Forelimb muscle (tissue), 1 donor: ENCODE measurements around the gene TTC19. TPM values are rescaled to one million over a fixed set of nuclear protein-coding genes. Genes with fewer than 3 reads are reported as not detected.

Experiments used
- DNase-seq: peaks from one replicate; pipeline ENCODE4 v3.0.0-alpha.2; 2013; ENCODE audit warnings: low read depth
- polyA plus RNA-seq: library from polyadenylated mRNA; unstranded; fragments of 120-200 nt; gene quantifications from one replicate; pipeline ENCODE4 v1.2.1, GENCODE V29; 2013; ENCODE audit not compliant: insufficient read length

TTC19 gene, protein sequence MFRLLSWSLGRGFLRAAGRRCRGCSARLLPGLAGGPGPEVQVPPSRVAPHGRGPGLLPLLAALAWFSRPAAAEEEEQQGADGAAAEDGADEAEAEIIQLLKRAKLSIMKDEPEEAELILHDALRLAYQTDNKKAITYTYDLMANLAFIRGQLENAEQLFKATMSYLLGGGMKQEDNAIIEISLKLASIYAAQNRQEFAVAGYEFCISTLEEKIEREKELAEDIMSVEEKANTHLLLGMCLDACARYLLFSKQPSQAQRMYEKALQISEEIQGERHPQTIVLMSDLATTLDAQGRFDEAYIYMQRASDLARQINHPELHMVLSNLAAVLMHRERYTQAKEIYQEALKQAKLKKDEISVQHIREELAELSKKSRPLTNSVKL
- polyA plus RNA-seq = 26.1 TPM

DNA sequence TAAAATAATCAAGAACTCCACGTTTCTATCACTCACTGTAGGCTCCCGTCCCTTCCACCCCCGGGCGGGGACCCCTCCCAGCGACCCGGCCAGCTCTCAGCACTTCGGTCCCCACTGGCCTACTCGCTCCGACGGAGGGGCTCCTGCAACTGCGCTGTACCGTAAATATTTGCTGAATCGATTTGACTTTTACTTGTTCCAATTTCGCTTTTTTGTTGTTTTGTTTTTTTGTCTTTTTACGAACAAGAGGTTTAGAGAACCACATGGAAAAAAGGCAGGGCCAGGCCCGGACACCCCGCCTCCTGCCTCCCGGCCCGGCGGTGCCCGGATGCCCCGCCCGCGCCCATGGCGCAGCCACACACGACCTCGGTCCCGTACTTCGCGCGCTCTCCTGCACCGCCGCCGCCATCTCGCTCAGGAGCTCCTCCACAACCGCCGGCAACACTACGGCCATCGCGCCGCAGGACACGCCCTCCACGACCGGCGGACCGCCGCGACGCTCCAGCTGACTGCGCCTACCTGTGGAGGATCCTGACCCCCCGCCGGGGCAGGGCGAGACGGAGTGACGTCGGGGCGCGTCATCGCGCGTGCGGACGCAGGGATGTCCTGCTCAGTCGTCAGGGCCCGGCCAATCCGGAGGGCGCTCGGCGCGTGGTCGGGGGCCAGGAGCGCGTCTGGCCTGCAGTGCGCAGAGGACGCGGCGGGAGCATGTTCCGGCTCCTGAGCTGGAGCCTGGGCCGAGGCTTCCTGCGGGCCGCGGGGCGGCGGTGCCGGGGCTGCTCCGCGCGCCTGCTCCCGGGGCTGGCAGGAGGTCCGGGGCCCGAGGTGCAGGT, at the start of gene TTC19, which contains the start of gene ZSWIM7:
Gene TTC19 (plus strand): TSS at position 684 of the 833 bp plus-strand sequence. CDS start 25 bp downstream, at position 709.
Gene ZSWIM7 (minus strand): TSS at position 564 of the 833 bp plus-strand sequence. CDS start 110 bp downstream, at position 454.
- peak; percentile 84 for DNase-seq

DNA sequence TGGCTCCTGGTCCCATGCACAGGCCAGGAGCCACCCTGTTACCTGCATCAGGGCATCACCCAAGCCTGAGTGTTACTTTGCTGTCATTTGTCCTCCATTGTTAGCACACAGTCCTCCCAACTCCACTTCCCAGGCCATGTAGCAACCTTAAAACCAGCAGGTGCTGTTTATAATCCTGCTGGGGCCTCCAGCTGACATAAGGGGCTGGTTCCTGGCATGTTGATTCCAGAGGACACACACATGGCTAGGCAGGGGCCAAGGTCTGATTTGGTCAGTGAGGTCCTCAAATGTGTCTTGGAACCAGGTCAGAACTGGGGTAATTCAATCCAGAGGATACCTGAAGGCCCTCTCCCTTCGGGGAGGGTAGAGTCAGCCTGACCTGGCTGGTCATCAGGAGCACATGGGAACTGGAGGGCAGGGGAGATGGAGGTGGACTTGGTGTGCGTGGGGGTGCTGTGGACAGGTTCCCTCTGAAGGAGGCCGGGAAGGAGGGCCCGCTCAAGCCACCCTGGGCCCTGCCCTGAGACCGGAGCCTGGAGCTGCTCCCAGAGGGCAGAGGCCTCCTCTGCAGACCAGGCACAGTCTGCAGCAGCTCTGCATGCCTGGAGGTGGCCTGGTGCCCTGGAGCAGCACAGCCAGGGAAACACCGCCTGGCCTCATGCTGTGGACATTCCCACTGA, 48.1 kb upstream of the TTC19 start:
- DNase-seq = no peak

DNA sequence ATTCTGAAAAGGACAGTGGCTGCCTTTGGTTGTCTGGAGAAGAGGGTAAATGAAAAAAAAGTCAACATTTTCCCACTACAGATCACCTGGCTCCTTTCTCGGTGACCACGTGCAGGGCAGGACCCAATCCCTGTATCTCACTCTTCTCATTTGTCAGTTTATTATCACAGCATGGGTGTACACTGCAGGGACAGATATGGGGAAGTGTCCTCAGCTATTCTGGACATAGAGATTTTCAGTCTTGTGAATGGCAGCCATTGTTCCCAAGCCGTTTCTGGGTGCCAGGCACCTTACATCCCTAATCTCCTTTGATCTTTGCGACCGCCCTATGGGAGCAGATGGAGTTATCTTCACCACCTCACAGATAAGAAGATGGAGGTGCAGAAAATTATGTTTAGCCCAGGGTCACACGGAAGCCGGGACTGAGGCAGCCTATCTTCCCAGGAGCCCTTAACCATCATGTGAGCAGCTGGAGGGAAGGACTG, 47.5 kb upstream of the TTC19 start:
- DNase-seq = no peak

DNA sequence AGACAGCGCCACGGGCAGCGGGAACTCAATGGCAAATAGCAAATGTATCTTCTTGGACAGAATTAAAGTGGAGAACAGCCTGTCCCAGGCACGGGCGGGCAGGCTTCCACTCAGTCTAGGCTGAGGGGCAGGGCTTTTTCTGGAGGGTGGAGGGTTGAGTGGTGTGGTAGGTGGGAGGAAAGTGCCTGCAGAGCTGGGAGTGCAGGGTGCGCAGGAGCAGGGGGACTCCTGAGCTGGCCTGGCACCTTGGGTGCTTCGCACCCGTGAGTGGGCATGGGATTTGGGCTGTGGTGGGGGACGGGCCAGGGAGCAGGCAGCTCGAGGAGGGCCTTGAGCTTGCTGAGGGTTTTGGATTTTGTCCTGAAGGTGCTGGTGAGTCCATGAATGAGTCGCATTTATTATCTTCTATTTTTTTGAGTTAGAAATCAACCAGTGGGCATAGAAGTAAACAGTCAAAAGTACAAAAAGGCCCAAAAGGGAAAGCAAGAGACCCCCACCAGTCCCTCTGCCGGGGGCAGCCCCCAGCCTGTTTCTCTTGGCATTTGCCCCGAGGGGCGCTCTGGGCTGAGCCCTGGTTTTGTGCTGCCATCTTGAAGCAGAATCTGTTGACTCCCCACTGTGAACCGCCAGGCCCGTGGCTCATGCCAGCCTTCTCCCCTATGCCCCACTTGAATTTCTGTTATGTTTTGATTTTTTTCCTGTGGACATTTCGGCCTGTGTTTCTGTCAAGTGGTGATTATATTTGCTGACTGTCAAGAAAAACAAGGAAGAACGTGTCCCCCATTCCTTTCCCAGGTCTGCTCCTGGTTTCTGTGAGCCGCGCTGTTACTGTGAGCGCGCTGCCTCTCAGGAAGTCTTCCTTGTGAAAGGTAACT, 46.5 kb upstream of the TTC19 start:
- no peak for DNase-seq

DNA sequence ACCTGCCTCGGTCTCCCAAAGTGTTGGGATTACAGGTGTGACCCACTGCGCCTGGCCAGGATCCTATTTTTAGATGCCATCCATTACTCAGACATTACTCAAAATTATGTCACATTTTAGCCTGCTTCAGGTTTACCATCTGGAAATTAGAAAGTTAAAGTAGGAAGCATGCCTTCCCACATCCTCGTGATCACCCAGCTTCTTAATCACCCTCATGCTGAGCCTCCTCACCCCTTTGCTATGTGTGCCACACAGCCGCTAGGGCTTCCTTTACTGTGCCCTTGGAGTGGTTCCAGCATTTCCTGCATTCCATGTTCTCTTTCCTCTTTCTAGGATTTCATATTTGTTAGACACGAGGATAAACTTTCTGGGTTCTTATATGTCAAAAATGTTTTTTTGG, 45.4 kb upstream of the TTC19 start:
- no peak for DNase-seq

DNA sequence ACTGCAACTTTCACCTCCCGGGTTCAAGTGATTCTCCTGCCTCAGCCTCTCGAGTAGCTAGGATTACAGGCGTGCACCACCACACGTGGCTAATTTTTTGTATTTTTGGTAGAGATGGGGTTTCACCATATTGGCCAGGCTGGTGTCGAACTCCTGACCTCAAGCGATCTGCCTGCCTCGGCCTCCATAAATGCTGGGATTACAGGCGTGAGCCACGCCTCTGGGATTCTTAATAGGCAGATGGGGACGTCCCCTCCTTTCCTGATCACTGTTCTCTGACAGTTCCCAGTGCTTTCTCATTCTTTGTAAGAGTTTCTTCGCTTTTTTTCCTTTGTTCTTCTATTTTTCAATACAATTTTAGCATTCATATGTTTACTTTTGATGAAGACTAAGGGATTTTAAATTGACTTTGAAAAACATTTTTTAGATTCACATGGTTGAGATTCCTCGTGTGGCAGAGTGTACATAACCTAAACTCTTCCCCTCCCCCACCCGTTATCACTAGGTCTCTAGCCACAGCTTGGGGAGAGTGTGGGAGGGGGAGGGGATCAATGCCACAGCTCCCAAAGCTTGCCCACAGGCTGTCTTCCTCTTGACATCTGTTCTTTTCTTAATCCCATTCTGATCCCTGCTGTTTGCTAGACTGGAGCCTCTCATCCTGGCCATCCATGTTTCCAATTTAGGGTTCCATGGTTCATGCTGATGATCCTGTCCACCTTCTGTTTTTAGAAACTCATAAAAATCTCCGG, 43.7 kb upstream of the TTC19 start:
- no peak for DNase-seq

DNA sequence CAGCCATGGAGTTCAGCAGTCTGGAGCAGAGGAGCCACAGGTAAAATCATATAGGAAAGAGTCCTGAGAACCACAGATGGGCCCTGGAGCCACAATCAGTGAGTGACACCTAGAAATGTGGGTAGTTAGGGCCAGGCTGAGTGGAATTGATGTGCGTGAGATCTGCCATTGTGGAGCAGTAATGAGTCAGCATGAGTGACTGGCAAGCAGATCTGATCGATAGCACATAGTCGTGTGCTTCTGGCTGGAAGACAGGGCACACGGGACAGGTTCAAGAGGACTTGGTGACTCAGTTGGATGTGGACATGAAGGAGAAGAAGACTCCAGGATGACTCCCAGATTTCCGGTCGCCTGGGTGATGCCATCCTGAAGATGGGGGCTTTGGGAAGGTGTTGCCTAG, 42.4 kb upstream of the TTC19 start:
- no peak for DNase-seq

DNA sequence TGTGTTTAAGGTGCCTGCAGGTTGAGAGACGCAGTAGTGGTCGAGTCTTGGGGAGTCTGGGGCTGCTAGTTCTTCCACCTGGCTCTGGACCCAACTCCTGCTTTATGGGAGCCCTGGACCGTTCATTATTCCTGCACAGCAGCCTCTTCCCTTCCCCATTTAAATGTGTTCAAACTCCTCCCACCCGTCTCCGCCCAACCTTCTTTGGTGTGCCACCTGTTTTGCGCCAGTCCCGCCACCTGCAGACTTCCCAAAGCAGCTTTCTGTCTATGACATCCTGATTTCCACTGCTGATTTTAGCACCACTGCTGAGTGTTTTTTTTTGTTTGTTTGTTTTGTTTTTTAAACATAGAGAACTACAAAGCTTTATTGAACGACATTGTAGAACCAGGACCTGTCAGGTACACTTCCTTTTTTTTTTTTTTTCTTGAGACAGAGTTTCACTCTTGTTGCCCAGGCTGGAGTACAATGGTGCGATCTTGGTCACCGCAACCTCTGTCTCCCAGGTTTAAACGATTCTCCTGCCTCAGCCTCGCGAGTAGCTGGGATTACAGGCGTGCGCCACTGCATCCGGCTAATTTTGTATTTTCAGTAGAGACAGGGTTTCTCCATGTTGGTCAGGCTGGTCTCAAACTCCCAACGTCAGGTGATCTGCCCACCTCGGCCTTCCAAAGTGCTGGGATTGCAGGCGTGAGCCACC, 41.9 kb upstream of the TTC19 start:
- no peak for DNase-seq

DNA sequence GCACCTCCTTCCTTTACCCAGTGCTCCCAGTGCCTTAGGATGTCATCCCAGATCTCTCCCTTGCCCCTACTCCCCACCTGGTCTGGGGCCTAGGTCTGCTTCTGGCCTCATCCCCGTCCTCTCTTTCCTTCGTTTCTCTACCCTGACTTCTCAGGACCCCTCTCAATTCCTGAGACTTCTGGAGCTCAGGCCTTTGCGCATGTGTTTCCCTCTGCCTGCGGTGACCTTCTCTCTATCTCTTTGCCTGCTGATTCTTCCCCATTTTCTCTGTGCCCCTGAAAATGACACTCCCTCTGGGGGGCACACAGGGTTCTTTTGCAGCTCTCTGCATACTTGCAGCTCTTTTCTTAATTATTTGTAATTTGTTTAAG, 41.2 kb upstream of the TTC19 start:
- DNase-seq = no peak

DNA sequence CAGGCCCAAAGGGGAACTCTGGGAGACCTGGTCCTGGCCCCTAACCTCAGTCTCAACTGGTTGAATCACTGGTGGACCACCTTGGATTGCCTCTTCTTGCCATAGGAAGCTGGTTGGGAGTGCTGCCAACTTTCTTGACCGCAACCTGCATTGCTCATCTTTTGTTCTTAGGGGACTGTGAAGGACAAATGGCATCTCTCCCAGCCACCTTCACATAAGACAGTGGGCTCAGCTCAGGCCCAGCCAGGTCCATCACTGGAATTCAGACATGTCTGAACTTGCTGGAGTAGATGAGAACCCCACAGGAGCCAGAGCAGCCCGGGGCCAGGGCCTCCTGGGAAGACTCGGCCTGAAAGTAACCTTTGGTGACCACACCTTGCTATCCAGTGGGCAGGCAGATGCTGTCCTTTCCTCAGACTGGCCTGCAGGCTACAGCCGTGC, 35.9 kb upstream of the TTC19 start:
- no peak for DNase-seq

DNA sequence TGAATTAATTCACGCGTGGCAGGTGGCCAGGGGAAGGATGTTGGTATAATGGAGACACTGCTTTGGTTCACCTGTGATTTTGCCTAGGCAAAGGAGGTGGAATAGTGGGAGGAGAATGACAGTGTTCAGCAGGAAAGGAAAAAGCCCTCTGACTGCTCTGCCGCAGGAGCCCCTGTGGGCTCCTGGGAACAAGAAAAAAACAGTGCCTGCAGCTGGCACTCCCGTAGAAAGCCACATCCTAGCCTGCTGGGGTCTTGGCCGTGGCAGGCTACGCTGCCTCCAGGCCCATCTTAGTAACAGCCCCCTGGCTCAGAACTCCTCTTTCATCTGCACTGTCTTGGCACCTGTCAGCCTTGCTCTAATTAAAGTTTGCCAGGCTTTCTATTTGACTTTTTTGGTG, 34.1 kb upstream of the TTC19 start:
- DNase-seq = no peak

DNA sequence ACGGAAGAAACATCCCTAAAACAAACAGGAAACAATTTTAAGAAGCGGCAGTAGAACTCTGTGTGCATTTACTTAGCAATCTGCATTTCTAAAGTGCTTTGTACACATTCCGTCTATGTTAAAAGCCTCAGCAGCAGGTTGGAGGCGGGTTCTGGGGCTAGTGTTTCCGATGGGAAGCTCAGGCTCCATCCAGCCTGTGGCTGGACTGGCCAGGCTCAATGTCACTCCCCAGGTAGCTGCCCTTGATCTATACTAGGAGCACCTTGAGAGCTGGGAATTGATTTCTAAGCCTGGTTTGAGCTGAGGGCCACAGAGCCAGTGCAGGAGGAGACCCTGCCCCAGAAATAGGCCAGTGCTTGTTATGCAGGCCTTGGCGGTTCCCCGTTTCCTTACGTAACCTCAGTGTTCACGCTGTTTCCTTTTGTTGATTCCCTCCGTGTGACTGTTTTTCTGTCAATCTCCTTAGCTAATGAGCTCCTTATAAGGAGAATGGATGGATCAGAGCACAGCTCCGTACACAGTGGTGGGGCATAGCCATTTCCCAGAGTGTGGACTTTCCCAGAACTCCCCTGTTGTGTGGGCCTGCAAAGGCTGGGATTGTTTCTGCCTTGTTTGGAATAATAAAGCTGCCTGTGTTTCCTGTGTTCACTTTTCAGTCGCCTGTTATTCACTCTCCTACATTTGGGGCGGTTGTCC, 33.3 kb upstream of the TTC19 start:
- no peak for DNase-seq

DNA sequence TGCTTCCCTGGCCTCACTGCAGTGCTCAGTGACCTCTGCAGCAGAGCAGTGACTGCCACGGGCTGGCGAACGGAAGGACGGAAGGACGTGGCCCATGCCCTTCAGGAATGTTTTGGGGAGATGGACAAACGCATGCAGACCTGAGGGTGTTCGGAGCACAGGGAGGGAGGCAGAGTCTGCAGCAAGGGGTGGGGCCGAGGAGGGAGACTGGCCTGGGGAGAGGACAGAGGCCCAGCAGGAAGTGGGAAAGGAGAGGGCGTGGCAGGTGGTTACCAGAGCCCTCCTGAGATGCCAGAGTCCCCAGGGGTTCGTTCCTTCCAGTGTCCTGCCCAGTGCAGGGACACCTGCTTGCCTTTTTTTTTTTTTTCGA, 32.8 kb upstream of the TTC19 start:
- no peak for DNase-seq

DNA sequence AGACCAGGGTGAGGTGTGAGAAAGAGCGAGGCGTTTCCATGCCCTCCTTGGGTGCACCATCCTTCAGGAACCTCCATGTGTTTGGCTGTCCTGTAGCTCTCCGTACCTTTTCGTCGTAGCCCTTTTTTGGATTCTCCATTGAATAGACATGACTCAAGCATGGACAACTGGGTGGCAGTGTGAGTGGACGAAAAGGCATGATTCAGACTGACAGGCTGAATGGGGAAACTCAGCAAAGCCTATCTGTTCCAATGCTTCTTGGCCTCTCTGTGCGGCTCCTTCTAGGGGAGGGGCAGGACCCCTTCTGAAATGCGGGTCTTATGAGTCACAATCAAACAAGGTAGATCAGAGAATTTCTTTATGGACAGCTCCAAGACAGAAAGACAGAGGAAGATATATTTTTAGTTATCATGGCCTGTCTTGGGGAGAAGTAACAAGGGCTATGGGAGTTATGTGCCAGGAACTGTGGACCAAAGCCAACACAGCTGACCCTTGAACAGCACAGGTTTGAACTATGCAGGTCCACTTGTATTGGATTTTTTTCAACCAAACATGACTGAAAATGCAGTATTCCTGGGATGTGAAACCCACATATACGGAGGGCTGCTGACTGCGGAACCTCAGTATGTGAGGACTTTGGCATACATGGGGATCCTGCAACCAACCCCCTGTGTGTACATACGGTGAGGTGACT, 31.8 kb upstream of the TTC19 start:
- no peak for DNase-seq

DNA sequence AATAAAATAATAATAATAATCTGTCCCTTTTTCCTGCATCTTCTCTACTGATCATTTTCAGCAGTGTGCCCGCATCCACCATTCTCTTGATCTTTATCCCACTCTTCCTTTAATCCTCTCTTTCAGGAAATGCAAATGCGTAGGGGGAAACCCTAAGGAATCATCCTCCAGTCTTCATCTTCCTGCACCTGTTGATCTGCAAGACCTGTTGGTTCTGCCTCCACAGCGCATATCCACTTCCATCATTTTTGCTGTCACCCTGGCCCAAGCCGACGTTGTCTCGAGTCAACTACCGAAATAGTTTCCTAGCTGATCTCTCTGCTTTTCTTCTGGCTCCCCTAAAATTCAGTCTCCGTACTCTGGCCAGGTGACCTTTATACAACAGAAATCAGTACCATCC, 30.2 kb upstream of the TTC19 start:
- no peak for DNase-seq

DNA sequence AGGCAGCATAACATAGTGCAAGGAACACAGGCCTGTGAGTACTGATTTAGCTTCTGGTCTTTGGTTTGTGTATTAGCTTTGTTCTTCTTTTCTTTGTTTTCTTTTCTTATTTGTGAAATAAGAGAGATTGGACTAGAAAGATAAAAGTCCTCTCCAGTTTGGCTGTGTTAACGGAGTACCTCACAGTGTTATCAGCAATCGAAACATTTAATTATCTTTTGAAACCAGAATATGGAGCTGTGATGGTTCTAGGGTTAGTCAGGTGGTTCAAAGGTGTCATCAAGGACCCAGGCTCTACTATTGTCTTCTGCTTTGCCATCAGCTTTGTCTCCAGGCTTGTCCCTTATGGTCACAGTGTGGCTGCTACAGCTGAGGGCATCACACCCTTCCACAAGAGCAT, 29.1 kb upstream of the TTC19 start:
- DNase-seq = no peak

DNA sequence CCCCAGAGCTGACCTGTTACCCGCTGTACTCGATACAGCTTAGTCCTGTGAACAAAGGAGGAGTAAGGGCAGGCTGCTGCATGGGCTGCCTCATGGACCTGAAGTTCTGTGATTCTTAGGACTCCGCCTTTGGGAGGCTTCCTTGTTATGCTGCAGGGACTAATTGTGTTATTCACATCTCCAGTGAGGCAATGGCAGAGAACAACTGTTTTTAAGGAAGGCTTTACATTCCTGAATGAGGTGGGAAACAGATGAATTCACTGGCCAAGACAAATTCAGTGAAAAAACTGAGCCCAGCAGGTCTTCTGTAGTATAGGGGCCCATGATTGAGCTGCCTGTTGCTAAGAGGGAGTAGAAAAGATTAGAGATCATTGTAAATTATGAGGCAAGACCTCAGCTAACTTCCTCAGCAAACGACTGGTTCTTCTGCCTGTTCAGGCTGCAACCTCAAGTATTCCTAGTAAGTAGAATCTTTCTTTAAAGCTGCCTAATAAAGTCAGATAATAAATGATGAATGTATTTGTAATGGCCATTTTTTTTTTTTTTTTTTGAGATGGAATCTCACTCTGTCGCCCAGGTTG, 28.4 kb upstream of the TTC19 start:
- DNase-seq = no peak

DNA sequence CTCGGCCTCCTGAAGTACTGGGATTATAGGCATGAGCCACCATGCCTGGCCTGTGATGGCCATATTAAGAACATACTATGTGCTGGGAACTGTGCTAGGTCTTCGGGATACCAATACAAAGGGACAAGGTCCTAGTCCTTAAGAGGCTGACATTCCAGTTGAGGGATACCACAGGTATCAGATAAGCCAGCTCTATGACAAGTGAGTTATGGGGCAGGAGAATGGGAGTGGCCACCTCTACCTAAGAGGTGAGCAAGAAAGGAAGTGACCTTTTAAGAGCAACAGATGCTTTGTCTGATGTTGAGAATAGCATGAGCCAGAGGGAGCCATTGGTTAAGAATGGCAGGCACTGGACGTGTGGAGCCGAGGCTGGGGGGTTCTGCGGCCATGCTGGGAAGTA, 27.7 kb upstream of the TTC19 start:
- no peak for DNase-seq
